ENCODE data around the gene NEU4.
"Not testable (repeated sequence)": the region's sequence is repeated elsewhere in the genome, so short reads cannot be mapped to it uniquely, and the experiment has no call there.

The NEU4 gene

DNA sequence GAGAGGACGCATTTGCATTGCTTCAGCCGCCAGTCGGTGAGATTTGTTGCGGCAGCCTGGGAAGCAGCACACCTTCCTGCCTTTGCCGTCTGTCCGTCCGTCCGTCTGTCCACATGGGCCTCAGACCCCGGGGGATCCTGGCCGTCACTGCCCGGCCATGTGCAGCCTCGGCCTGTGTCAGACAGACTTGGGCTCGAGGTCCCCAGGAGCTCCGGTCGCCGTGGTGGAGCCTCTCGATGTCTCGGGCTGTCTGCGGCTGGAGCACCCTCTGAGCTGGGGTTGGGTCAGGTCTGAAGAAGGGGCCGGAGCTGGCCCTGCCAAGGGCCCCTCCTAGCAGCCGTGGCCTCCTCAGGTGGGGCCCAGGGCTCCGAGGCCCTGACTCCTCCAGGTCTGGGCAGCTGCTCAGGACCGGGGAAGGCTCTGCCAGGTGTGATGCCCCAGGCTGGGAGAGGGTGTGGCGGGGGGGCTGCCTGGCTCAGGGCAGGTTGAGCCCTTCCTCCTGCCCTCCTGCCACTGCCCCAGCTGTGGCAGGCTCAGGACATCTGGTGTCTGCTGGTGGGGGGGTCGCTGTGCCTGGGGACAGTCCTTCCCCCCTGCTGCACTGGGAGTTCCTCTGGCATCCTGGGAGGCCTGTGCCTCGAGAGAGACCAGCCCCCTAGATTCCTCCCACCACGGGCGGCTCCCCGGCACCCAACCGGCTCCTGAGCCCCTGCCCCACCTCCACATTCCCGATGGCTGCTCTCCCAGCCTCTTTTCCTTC, 11.8 kb downstream of the NEU4 start:
- H3K4me3 ChIP-seq (ENCODE audit: low read depth, low read length): no peak overlapping the region
- no peak for DNase-seq (ENCODE audit: low read depth)

- H3K4me3 ChIP-seq (ENCODE audit: low read depth, low read length): no peak overlapping the region
- DNase-seq (ENCODE audit: low read depth): no peak
Measured at GRCh38 chr2:241821460-241822263, 12.7 kb downstream of the NEU4 start.

DNA sequence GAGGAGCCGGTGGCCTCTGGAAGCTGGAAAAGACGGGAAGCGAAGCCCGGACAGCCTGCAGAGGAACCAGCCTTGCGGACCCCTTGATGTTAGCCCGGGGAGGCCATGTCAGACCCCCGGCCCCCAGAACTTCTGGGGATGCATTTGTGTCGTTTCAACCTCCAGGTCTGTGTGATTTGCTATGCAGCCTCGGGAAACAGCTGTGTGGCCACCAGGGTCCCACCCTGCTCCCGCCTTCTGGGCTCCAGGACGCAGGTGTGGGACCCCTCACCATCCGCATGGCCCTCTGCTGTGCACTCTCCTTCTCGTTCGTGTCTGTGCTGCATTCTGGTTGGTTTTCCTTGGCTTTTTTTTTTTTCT, 13.3 kb downstream of the NEU4 start:
- DNase-seq (ENCODE audit: low read depth): no peak
- H3K4me3 ChIP-seq (ENCODE audit: low read depth, low read length): no peak overlapping the region

- DNase-seq (ENCODE audit: low read depth); H3K4me3 ChIP-seq (ENCODE audit: low read depth, low read length): not testable (repeated sequence)
Measured at GRCh38 chr2:241823531-241824437, 14.8 kb downstream of the NEU4 start.

- H3K4me3 ChIP-seq (ENCODE audit: low read depth, low read length): no peak overlapping the region
- no peak for DNase-seq (ENCODE audit: low read depth)
Measured at GRCh38 chr2:241827394-241827793, 18.4 kb downstream of the NEU4 start.

DNA sequence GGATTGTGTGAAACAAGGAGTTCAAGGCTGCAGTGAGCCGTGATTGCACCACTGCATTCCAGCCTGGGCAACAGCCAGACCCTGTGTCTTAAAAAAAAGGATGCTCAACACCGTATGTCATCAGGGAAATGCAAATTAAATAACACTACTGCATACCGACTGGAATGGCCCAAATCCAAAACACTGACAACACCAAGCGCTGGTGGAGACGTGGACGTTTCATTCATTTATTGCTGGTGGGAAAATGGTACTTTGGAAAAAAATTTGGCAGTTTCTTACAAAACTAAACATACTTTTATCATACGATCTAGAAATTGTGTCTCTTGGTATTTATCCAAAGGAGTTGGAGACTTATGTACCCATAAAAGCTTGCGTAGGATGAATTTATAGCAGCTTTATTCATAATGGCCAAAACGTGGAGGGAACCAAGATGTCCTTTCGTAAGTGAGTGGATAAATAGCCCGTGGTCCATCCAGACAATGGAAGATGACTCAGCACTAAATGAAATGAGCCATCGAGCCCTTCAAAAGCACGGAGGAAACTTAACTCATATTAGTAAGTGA, 24.2 kb downstream of the NEU4 start:
- peak; percentile 41 for DNase-seq (ENCODE audit: low read depth)
- no peak overlapping the region for H3K4me3 ChIP-seq (ENCODE audit: low read depth, low read length)

DNA sequence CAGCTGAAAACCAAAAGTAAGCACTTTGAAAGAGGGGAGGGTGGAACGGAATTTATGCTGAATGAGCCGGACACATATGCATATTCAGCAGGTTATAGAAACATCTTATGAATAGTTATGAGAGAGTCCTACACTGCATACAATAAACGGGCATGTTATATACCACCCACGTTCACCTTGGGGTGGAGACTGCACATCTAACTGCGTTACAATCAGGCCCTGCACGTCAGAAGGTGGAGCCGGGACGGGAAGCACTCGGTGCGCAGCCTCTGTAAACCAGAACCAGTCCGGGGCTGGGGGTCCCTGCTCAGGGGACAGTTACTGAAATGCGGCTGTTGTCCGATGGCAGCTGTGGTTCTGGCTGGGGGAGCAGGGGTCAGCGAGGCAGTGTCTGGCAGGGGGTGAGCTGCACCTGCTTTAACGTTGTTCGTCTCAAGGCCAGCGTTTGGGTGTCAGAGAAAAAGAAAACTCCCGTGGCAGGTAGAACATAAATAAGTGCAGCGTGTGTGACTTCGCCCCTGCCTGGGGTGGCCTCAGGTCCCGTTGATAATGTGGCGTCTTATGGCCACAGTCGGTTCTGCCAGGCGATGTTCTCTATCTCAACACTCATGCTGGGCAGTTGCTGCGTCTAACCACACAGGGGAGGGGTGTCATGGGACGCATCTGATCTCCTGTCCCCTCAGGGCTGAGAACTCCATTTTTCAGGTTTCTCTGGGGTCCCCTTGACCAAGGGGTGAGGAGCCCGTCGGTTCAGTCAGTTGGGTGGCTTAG, 24.9 kb downstream of the NEU4 start:
- not testable (repeated sequence) for H3K4me3 ChIP-seq (ENCODE audit: low read depth, low read length); DNase-seq (ENCODE audit: low read depth)

- H3K4me3 ChIP-seq (ENCODE audit: low read depth, low read length): no peak overlapping the region
- DNase-seq (ENCODE audit: low read depth): no peak
Measured at GRCh38 chr2:241834527-241835210, 25.7 kb downstream of the NEU4 start.

DNA sequence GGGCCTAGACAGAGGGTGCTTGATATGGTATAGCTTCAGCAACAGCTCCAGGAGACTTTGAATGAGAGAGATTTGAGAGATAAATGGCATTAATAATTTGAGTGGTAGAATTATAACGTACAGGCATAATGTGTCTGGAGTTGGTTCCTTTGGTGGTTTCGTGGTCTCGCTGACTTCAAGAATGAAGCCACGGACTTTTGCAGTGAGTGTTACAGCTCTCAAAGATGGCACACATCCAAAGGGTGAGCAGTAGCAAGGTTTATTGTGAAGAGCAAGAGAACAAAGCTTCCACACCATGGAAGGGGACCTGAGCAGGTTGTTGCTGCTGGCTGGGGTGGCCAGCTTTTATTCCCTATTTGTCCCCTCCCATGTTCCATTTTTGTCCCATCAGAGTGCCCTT, 26.6 kb downstream of the NEU4 start:
- H3K4me3 ChIP-seq (ENCODE audit: low read depth, low read length): no peak overlapping the region
- DNase-seq (ENCODE audit: low read depth): no peak

GRCh38 chr2:241836292-241836691, 27.3 kb downstream of the NEU4 start:
- no peak overlapping the region for H3K4me3 ChIP-seq (ENCODE audit: low read depth, low read length)
- no peak for DNase-seq (ENCODE audit: low read depth)

DNA sequence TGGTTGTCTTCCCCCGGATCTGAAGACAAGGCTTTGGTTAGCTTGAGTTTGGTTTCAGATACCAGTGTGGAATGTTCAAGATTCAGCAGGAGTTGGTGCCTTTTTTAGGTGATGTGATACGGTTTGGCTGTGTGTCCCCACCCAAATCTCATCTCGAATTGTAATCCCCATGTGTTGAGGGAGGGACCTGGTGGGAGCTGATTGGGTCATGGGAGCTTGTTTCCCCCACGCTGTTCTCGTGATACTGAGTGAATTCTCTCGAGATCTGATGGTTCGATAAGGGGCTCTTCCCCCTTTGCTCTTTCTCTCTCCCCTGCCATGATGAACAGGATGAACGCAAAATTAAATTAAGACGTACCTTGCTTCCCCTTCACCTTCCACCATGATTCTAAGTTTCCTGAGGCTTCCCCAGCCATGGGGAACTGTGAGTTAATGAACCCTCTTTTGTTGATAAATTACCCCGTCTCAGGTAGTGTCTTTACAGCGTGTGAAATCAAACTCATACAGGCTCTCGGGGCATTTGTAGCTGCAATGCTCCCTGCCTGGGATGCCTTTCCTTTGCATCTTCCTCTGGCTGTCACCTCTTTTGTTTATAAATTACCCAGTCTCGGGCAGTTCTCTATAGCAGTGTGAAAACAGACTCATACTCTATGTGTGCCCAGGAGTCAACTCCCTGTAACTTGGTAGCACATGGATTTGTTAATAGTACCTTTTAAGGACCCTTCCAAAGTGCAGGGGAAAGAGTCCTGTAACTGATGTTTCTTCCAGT, 28.4 kb downstream of the NEU4 start:
- DNase-seq (ENCODE audit: low read depth): no peak

DNA sequence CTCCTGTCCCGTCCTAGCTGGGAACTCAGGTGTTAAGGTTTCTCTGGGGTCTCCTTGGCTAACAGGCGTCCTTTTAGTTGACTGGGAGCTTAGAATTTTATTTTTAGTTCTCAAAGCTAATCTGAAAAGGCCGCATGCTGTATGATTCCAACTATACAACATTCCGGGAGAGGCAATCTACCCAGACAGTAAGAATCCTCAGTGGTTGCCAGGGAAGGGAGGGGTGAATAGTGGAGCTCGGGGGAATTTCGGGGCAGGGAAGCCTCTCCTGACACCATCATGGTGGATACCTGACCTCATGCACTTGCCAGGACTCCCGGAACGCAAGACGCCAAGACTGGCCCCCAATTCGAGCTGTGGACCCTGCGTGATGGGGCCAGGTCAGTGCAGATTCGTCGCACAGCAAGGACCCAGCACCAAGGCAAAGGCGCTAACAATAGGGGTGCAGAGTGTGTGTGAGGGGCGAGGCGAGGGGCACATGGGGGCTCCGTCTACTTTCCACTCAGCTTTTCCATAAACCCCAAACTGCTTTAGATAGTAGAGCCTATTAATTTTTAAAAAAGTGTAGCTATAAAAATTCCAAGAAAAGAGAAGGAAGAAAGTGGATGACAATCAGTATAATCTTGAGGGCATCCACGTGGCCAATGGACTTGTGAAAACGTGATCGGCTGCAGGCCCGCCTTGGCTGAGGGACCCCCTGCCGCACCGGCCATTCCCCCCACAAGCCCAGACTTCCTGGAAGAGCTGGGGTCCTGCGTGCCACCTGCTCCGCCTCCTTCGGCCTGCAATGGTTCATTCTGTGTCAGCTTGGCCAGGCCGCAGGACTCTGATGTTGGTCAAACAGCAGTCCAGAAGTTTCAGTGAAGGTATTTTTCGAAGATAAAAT, 32.4 kb downstream of the NEU4 start:
- no peak overlapping the region for H3K4me3 ChIP-seq (ENCODE audit: low read depth, low read length)
- no peak for DNase-seq (ENCODE audit: low read depth)

More for the DNA sequence above, 28.4 kb downstream of the NEU4 start:
- no peak overlapping the region for H3K4me3 ChIP-seq (ENCODE audit: low read depth, low read length)

GRCh38 chr2:241842067-241842415, 33.0 kb downstream of the NEU4 start:
- no peak for DNase-seq (ENCODE audit: low read depth)
- H3K4me3 ChIP-seq (ENCODE audit: low read depth, low read length): no peak overlapping the region

- DNase-seq (ENCODE audit: low read depth): no peak
- H3K4me3 ChIP-seq (ENCODE audit: low read depth, low read length): no peak overlapping the region
Measured at GRCh38 chr2:241842620-241843211, 33.7 kb downstream of the NEU4 start.

GRCh38 chr2:241843321-241844065, 34.5 kb downstream of the NEU4 start:
- no peak overlapping the region for H3K4me3 ChIP-seq (ENCODE audit: low read depth, low read length)
- DNase-seq (ENCODE audit: low read depth): no peak

All from skeletal muscle cell (primary cell).